HG02610 (cell line): Measurements from ENCODE around the gene TSPOAP1.
A peak's percentile ranks its signal among the peaks of the same experiment; 100 is the strongest.
"Not testable (repeated sequence)": the region's sequence is repeated elsewhere in the genome, so short reads cannot be mapped to it uniquely, and the experiment has no call there.

Source experiments
- ATAC-seq: cut with Tn5 transposase; IDR thresholded peaks from one replicate; pipeline ENCODE4 v1.9.1; 2021; ENCODE audit warnings: mild to moderate bottlenecking, moderate library complexity; ENCODE audit not compliant: unreplicated experiment

Gene TSPOAP1

GRCh38 chr17:58341136-58341860 lies 12.7 kb upstream of the TSPOAP1 start:
- ATAC-seq = not testable (repeated sequence)

- ATAC-seq = no peak
Observed at GRCh38 chr17:58340405-58340876, 11.8 kb upstream of the TSPOAP1 start.

GRCh38 chr17:58339755-58340404 lies 11.3 kb upstream of the TSPOAP1 start:
- no peak for ATAC-seq

GRCh38 chr17:58338841-58339754 lies 10.5 kb upstream of the TSPOAP1 start:
- peak; percentile 25 for ATAC-seq

GRCh38 chr17:58338454-58338840 lies 9.9 kb upstream of the TSPOAP1 start:
- no peak for ATAC-seq

- peak; percentile 65 for ATAC-seq
Observed at GRCh38 chr17:58337600-58338453, 9.2 kb upstream of the TSPOAP1 start.

GRCh38 chr17:58337210-58337599 lies 8.6 kb upstream of the TSPOAP1 start:
- no peak for ATAC-seq

- no peak for ATAC-seq
Observed at GRCh38 chr17:58336456-58337209, 8.0 kb upstream of the TSPOAP1 start.

GRCh38 chr17:58335779-58336455 lies 7.3 kb upstream of the TSPOAP1 start:
- no peak for ATAC-seq

GRCh38 chr17:58335061-58335731 lies 6.6 kb upstream of the TSPOAP1 start:
- ATAC-seq = no peak

GRCh38 chr17:58334661-58335060 lies 6.1 kb upstream of the TSPOAP1 start:
- no peak for ATAC-seq

GRCh38 chr17:58334256-58334655 lies 5.7 kb upstream of the TSPOAP1 start:
- no peak for ATAC-seq

GRCh38 chr17:58333736-58334207 lies 5.2 kb upstream of the TSPOAP1 start:
- no peak for ATAC-seq

GRCh38 chr17:58332778-58333735 lies 4.5 kb upstream of the TSPOAP1 start:
- ATAC-seq = no peak

GRCh38 chr17:58331815-58332777 lies 3.5 kb upstream of the TSPOAP1 start:
- peak; percentile 19 for ATAC-seq
